ENCODE measurements around the gene TMBIM4.

GRCh38 chr12:66191547-66192126, 21.8 kb upstream of the TMBIM4 start:
- TF ChIP-seq RFX5 (IDR thresholded peaks at IDR 0.05), result no peak
- no peak for TF ChIP-seq PHF8 (IDR thresholded peaks at IDR 0.05; ENCODE audit: borderline replicate concordance, low read depth)
- no peak for TF ChIP-seq CEBPB (IDR thresholded peaks at IDR 0.05)
- no peak for TF ChIP-seq ESRRA (IDR thresholded peaks at IDR 0.05; ENCODE audit: borderline replicate concordance, low read length)
- TF ChIP-seq, protein P1, sequence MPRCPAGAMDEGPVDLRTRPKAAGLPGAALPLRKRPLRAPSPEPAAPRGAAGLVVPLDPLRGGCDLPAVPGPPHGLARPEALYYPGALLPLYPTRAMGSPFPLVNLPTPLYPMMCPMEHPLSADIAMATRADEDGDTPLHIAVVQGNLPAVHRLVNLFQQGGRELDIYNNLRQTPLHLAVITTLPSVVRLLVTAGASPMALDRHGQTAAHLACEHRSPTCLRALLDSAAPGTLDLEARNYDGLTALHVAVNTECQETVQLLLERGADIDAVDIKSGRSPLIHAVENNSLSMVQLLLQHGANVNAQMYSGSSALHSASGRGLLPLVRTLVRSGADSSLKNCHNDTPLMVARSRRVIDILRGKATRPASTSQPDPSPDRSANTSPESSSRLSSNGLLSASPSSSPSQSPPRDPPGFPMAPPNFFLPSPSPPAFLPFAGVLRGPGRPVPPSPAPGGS (IDR thresholded peaks at IDR 0.05), result no peak
- TF ChIP-seq, protein P2, sequence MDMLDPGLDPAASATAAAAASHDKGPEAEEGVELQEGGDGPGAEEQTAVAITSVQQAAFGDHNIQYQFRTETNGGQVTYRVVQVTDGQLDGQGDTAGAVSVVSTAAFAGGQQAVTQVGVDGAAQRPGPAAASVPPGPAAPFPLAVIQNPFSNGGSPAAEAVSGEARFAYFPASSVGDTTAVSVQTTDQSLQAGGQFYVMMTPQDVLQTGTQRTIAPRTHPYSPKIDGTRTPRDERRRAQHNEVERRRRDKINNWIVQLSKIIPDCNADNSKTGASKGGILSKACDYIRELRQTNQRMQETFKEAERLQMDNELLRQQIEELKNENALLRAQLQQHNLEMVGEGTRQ (IDR thresholded peaks at IDR 0.05), result no peak
- TF ChIP-seq, protein P3, sequence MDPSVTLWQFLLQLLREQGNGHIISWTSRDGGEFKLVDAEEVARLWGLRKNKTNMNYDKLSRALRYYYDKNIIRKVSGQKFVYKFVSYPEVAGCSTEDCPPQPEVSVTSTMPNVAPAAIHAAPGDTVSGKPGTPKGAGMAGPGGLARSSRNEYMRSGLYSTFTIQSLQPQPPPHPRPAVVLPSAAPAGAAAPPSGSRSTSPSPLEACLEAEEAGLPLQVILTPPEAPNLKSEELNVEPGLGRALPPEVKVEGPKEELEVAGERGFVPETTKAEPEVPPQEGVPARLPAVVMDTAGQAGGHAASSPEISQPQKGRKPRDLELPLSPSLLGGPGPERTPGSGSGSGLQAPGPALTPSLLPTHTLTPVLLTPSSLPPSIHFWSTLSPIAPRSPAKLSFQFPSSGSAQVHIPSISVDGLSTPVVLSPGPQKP (IDR thresholded peaks at IDR 0.05; ENCODE audit: low read depth, low read length), result no peak
- no peak for TF ChIP-seq CTCF (IDR thresholded peaks at IDR 0.05)

Measured in A549 (cell line).